Lung (tissue), 12 donors: ENCODE results near the gene RABGAP1L. TPM values are rescaled to one million over a fixed set of nuclear protein-coding genes. Genes with fewer than 3 reads are reported as not detected.
"Not testable (repeated sequence)": the region's sequence is repeated elsewhere in the genome, so short reads cannot be mapped to it uniquely, and the experiment has no call there.

Experiments
- ATAC-seq: fragments of 200-7000 bp; cut with Tn5 transposase; one replicate; pipeline ENCODE4 v1.9.1; 2020; ENCODE audit warnings: moderate number of reproducible peaks; ENCODE audit not compliant: insufficient read depth, low FRiP score
- DNase-seq, 3 donors: peaks; one replicate each; pipeline ENCODE4 v3.0.0-alpha.2; 2013 to 2017
- H3K27ac ChIP-seq, 2 donors: one replicate each; pipeline ENCODE4 v1.5.1; 2013; ENCODE audit warnings: mild to moderate bottlenecking in 2 of 2, moderate library complexity in 2 of 2, control low read depth in 1 of 2, inconsistent platforms in 1 of 2, low read depth in 1 of 2, low read length in 1 of 2
- H3K27me3 ChIP-seq, 3 donors: one replicate each; pipeline ENCODE4 v1.5.1; 2013; ENCODE audit warnings: low read length in 2 of 3; ENCODE audit not compliant: control insufficient read depth in 3 of 3, insufficient read depth in 3 of 3
- H3K36me3 ChIP-seq, 4 donors: one replicate each; pipeline ENCODE4 v1.5.1; 2013; ENCODE audit warnings: low read length in 4 of 4, mild to moderate bottlenecking in 1 of 4, moderate library complexity in 1 of 4; ENCODE audit not compliant: control insufficient read depth in 4 of 4, insufficient read depth in 4 of 4
- H3K4me1 ChIP-seq, 5 donors: one replicate each; pipeline ENCODE4 v1.5.1; 2013; ENCODE audit warnings: low read length in 5 of 5, mild to moderate bottlenecking in 2 of 5, moderate library complexity in 1 of 5; ENCODE audit not compliant: control insufficient read depth in 5 of 5, insufficient read depth in 5 of 5
- H3K4me3 ChIP-seq: one replicate; pipeline ENCODE4 v1.5.1; 2013; ENCODE audit warnings: mild to moderate bottlenecking, control low read depth, moderate library complexity
- H3K9ac ChIP-seq, 2 donors: one replicate each; pipeline ENCODE4 v1.5.1; 2013; ENCODE audit warnings: low read length in 2 of 2, control low read depth in 1 of 2; ENCODE audit not compliant: insufficient read depth in 1 of 2
- H3K9me3 ChIP-seq, 4 donors: one replicate each; pipeline ENCODE4 v1.5.1; 2013; ENCODE audit warnings: low read length in 3 of 4, mild to moderate bottlenecking in 1 of 4, moderate library complexity in 1 of 4; ENCODE audit not compliant: control insufficient read depth in 4 of 4, insufficient read depth in 3 of 4
- WGBS, 2 donors: extraction: QIAGEN DNeasy Blood & Tissue Kit; methylation state at CpG; one replicate each; pipeline ENCODE4 v1.1.7; 2013; 5-methylcytosine and 5-hydroxymethylcytosine counted together
- polyA plus RNA-seq, 2 donors: library from polyadenylated mRNA; stranded (reverse); fragments of 200-250 nt; gene quantifications; one replicate each; pipeline ENCODE4 v1.2.1, GENCODE V29; 2013
- total RNA-seq, 2 donors: library from RNA; depleted of rRNA in 1 of 2; stranded (reverse); fragments of >200 nt in 1 of 2; gene quantifications; one replicate each; pipeline ENCODE4 v1.2.1, GENCODE V29; 2014 to 2021
- TF ChIP-seq, protein P1 (sequence below): IDR thresholded peaks from 2 replicates; pipeline ENCODE4 v1.5.1; 2012; ENCODE audit warnings: mild to moderate bottlenecking; ENCODE audit errors: control extremely low read depth, extremely low read depth
- donor health status: control.
- donor health status: control.
- donor health status: Bipolar disorder and iron deficiency.
- donor health status: healthy.
- donor health status: DM: yes; HTN: yes; CAD: no.

RABGAP1L gene
- total and polyA plus RNA-seq, 4 donors = 16.0 to 123 (median 44.5) TPM

DNA sequence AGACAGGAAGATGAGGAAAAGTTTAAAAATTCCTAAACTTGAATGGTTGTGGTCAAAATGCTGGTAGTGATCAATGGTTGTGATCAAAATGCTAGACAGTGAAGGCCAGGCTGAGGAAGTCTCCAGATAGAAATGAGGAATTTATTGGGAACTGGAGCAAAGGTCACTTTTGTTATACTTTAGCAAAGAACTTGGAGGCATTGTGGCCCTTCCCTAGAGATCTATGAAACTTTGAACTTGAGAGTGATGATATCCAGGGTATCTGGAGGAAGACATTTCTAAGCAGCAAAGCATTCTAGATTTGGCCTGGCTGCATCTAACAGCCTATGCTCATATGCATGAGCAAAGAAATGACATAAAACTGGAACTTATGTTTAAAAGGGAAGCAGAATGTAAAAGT is 35.5 kb upstream of the RABGAP1L start:
- Histone ChIP-seq H3K9me3 (peaks cover 0 to 10% (median 5%) of the 10 kb centered on the region in 4 donors), H3K36me3 (no peaks in the 10 kb centered on the region), H3K4me3 (no peak overlapping the region), H3K27me3 (no peaks in the 10 kb centered on the region), H3K9ac (no peak overlapping the region), H3K27ac (no peak overlapping the region), H3K4me1 (peaks cover 0 to 5% (median 0%) of the 10 kb centered on the region in 5 donors)
- DNase-seq = no peak
- TF ChIP-seq, protein P1, sequence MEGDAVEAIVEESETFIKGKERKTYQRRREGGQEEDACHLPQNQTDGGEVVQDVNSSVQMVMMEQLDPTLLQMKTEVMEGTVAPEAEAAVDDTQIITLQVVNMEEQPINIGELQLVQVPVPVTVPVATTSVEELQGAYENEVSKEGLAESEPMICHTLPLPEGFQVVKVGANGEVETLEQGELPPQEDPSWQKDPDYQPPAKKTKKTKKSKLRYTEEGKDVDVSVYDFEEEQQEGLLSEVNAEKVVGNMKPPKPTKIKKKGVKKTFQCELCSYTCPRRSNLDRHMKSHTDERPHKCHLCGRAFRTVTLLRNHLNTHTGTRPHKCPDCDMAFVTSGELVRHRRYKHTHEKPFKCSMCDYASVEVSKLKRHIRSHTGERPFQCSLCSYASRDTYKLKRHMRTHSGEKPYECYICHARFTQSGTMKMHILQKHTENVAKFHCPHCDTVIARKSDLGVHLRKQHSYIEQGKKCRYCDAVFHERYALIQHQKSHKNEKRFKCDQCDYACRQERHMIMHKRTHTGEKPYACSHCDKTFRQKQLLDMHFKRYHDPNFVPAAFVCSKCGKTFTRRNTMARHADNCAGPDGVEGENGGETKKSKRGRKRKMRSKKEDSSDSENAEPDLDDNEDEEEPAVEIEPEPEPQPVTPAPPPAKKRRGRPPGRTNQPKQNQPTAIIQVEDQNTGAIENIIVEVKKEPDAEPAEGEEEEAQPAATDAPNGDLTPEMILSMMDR = no peak
- ATAC-seq = no peak

DNA sequence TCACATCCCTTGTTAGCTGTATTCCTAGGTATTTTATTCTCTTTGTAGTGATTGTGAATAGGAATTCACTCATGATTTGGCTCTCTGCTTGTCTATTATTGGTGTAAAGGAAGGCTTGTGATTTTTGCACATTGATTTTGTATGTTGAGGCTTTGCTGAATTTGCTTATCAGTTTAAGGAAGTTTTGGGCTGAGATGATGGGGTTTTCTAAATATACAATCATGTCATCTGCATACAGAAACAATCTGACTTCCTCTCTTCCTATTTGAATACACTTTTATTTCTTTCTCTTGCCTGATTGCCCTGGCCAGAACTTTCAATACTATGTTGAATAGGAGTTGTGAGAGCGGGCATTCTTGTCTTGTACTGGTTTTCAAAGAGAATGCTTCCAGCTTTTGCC is 32.1 kb upstream of the RABGAP1L start:
- not testable (repeated sequence) for DNase-seq, H3K4me3 ChIP-seq, H3K9ac ChIP-seq, H3K27ac ChIP-seq, H3K4me1 ChIP-seq, ATAC-seq, H3K27me3 ChIP-seq, H3K36me3 ChIP-seq
- peaks cover 0 to 10% (median 5%) of the 10 kb centered on the region in 4 donors for H3K9me3 ChIP-seq
- WGBS, 2 donors = 41 to 98% methylated on average over 1 of the region's 1 CpG

DNA sequence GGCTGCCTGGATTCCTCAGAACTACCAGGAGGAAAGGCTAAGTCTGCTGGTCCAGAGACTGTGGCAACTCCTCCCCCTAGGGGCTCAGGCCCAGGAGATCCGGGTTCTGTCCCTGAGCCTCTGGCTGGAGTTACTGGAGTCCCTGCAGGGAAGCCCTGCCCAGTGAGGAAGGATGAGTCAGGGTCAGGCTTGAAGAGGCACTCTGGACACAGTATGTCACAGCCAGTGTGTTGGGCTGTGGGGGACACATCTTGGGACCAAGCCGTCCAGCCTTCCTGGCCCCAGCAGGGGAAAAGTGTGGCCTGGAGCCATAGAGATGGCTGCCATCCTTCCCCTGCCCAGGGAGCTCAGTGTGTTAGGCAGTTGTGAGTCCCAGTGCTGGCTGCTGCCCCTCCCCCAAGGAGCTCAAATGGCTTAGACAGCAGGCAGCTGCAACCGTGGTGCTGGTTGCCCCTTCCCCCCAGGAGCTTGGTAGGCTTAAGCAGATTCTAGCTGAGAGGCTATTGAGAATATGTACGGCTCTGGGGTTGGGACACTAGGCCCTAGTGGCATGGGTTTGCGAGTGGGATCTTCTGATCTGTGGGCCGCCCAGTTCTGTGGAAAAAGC is 28.2 kb upstream of the RABGAP1L start:
- DNase-seq = no peak
- Histone ChIP-seq H3K4me3 (no peak overlapping the region), H3K9ac (no peak overlapping the region), H3K9me3 (no peaks in the 10 kb centered on the region), H3K4me1 (no peaks in the 10 kb centered on the region), H3K36me3 (no peaks in the 10 kb centered on the region), H3K27me3 (no peaks in the 10 kb centered on the region), H3K27ac (no peak overlapping the region)
- 78 to 82% methylated on average over 6 of the region's 6 CpGs for WGBS, 2 donors
- no peak for ATAC-seq
- TF ChIP-seq, protein P1 = no peak

DNA sequence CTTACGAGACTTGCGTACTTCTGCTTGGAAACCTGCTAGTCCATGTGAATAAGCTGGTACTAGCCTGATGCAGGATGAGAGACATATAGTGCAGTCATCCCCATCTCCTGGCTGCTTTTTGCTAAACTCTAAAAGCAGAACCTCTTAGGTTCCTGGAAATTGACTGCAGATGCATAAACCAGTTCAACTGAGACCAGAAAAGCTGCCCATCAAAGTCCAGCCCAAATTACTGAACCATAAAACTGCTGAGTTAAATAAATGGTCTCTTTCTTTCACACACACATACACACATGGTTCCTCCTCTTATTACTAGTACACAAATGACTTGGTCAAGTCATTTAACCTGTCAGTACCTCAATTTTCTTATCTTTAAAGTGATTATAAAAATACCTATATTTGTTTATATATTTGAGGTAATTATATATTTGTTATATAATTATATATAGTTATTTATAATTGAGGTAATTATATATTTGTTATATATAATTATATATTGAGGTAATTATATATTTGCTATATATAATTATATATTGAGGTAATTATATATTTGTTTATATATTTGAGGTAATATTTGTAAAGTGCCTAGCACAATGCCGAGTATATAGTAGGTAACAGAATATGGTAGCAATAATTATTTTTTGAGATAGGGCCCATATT is 25.2 kb upstream of the RABGAP1L start:
- DNase-seq = no peak
- Histone ChIP-seq H3K4me1 (no peaks in the 10 kb centered on the region), H3K36me3 (no peaks in the 10 kb centered on the region), H3K27ac (no peak overlapping the region), H3K9me3 (no peaks in the 10 kb centered on the region), H3K4me3 (no peak overlapping the region), H3K9ac (no peak overlapping the region), H3K27me3 (no peaks in the 10 kb centered on the region)
- ATAC-seq = no peak
- TF ChIP-seq, protein P1 = no peak
- WGBS, 2 donors = 93 to 94% methylated on average over 3 of the region's 3 CpGs
